Smooth muscle cell (in vitro differentiated cells): ENCODE data around the gene WDR35. TPM values are rescaled to one million over a fixed set of nuclear protein-coding genes. Genes with fewer than 3 reads are reported as not detected.

ENCODE experiments used
- DNase-seq: peaks from one replicate; lab custom pipeline; 2025; ENCODE audit not compliant: unreplicated experiment; lab: John Stamatoyannopoulos, UW
- H2AFZ ChIP-seq: fragments of 200-600 bp; sonication (generic); 2 replicates; pipeline ENCODE4 v1.6.0; 2016; ENCODE audit warnings: antibody characterized with exemption, low read depth, mild to moderate bottlenecking
- H3F3A ChIP-seq: fragments of 200-600 bp; sonication (generic); 2 replicates; pipeline ENCODE4 v1.6.0; 2017; ENCODE audit warnings: antibody characterized with exemption, low read depth
- H3K27ac ChIP-seq: fragments of 200-600 bp; sonication (generic); 2 replicates; pipeline ENCODE4 v1.5.1; 2016; ENCODE audit warnings: low read depth, mild to moderate bottlenecking
- H3K27me3 ChIP-seq: fragments of 200-600 bp; sonication (generic); 2 replicates; pipeline ENCODE4 v1.6.1; 2016; ENCODE audit warnings: low read depth, mild to moderate bottlenecking
- H3K36me3 ChIP-seq: fragments of 200-600 bp; sonication (generic); 2 replicates; pipeline ENCODE4 v1.5.1; 2016; ENCODE audit warnings: low read depth
- H3K4me1 ChIP-seq: fragments of 200-600 bp; sonication (generic); 2 replicates; pipeline ENCODE4 v1.5.1; 2016; ENCODE audit warnings: low read depth
- H3K4me2 ChIP-seq: fragments of 200-600 bp; sonication (generic); 2 replicates; pipeline ENCODE4 v1.6.0; 2016; ENCODE audit warnings: mild to moderate bottlenecking
- H3K4me3 ChIP-seq: fragments of 200-600 bp; sonication (generic); 2 replicates; pipeline ENCODE4 v1.5.1; 2016; ENCODE audit warnings: mild to moderate bottlenecking
- H3K79me2 ChIP-seq: fragments of 200-600 bp; sonication (generic); 2 replicates; pipeline ENCODE4 v1.6.0; 2016; ENCODE audit warnings: low read depth, mild to moderate bottlenecking
- H3K9ac ChIP-seq: fragments of 200-600 bp; sonication (generic); 2 replicates; pipeline ENCODE4 v1.6.0; 2016; ENCODE audit warnings: low read depth
- H3K9me3 ChIP-seq: fragments of 200-600 bp; sonication (generic); replicated peaks from 2 replicates; pipeline ENCODE4 v1.5.1; 2016; ENCODE audit warnings: low read depth
- H4K20me1 ChIP-seq: fragments of 200-600 bp; sonication (generic); 2 replicates; pipeline ENCODE4 v1.6.0; 2016; ENCODE audit warnings: low read depth
- CTCF ChIP-seq: fragments of 200-600 bp; sonication (generic); IDR thresholded peaks from 2 replicates; pipeline ENCODE4 v1.5.1; 2017; ENCODE audit warnings: borderline replicate concordance, mild to moderate bottlenecking, antibody characterized with exemption; ENCODE audit not compliant: insufficient read depth, poor library complexity, severe bottlenecking
- WGBS: methylation state at CpG from one replicate; pipeline ENCODE4 v1.1.7; 2016; ENCODE audit warnings: low lambda C conversion rate; 5-methylcytosine and 5-hydroxymethylcytosine counted together
- polyA plus RNA-seq: library from polyadenylated mRNA; unstranded; fragments of >200 nt; fragmentation: Nextera tagmentation; extraction: Ambion mirVana; gene quantifications from 2 replicates; pipeline ENCODE4 v1.2.1, GENCODE V29; 2016
- total RNA-seq: library from RNA; depleted of rRNA; stranded (reverse); fragments of >200 nt; gene quantifications from 2 replicates; pipeline ENCODE4 v1.2.3, GENCODE V29; 2014

WDR35 gene
- total and polyA plus RNA-seq, 2 experiments from 2014 or later, result 0.70 to 4.7 TPM

- Histone ChIP-seq H3K36me3 (no peaks in the 10 kb centered on the region), H3K4me3 (peak overlapping the region; percentile 57), H3K27ac (no peak overlapping the region), H3K4me1 (peaks cover 9% of the 10 kb centered on the region), H2AFZ (peak overlapping the region; percentile 90), H4K20me1 (no peaks in the 10 kb centered on the region), H3K79me2 (no peaks in the 10 kb centered on the region), H3K27me3 (no peaks in the 10 kb centered on the region), H3F3A (peaks cover 7% of the 10 kb centered on the region), H3K4me2 (peak overlapping the region; percentile 86), H3K9me3 (no peaks in the 10 kb centered on the region), H3K9ac (no peak overlapping the region)
- 89% methylated on average over 14 of the region's 14 CpGs for WGBS
- no peak for TF ChIP-seq CTCF
- no peak for DNase-seq
Observed at GRCh38 chr2:20011276-20012031, 21.5 kb upstream of the WDR35 start.

GRCh38 chr2:20008703-20009102, 18.8 kb upstream of the WDR35 start:
- Histone ChIP-seq H3K27me3 (no peaks in the 10 kb centered on the region), H3F3A (peaks cover 7% of the 10 kb centered on the region), H3K4me1 (peaks cover 9% of the 10 kb centered on the region), H3K79me2 (no peaks in the 10 kb centered on the region), H3K36me3 (no peaks in the 10 kb centered on the region), H3K9me3 (no peaks in the 10 kb centered on the region), H3K27ac (no peak overlapping the region), H3K4me3 (no peak overlapping the region), H4K20me1 (no peaks in the 10 kb centered on the region), H3K4me2 (no peak overlapping the region), H3K9ac (no peak overlapping the region), H2AFZ (no peak overlapping the region)
- WGBS, result 71% methylated on average over 5 of the region's 5 CpGs
- no peak for TF ChIP-seq CTCF
- no peak for DNase-seq

GRCh38 chr2:20005891-20006470, 16.1 kb upstream of the WDR35 start:
- H3K27ac ChIP-seq, result no peak overlapping the region
- no peaks in the 10 kb centered on the region for H4K20me1 ChIP-seq
- no peak overlapping the region for H2AFZ ChIP-seq
- H3K4me3 ChIP-seq, result no peak overlapping the region
- H3K4me2 ChIP-seq, result no peak overlapping the region
- no peaks in the 10 kb centered on the region for H3K36me3 ChIP-seq
- no peaks in the 10 kb centered on the region for H3F3A ChIP-seq
- no peaks in the 10 kb centered on the region for H3K27me3 ChIP-seq
- H3K4me1 ChIP-seq, result no peaks in the 10 kb centered on the region
- no peak overlapping the region for H3K9ac ChIP-seq
- 88% methylated on average over 17 of the region's 17 CpGs for WGBS
- no peak for DNase-seq
- no peak for TF ChIP-seq CTCF
- H3K79me2 ChIP-seq, result no peaks in the 10 kb centered on the region
- no peaks in the 10 kb centered on the region for H3K9me3 ChIP-seq
